CD4-positive, alpha-beta T cell treated with Interleukin-12 subunit alpha and Interleukin-12 subunit beta, for 1 hour (primary cell): ENCODE measurements around the gene ACER3.
"Not testable (repeated sequence)": the region's sequence is repeated elsewhere in the genome, so short reads cannot be mapped to it uniquely, and the experiment has no call there.

Experiments
- DNase-seq: peaks from one replicate; pipeline ENCODE4 v3.0.0-alpha.2; 2020

The ACER3 gene

GRCh38 chr11:76860539-76861475 lies at the start of gene ACER3:
Gene ACER3 (plus strand): TSS chr11:76860918. CDS start chr11:76860977, 59 bp downstream.
- DNase-seq = peak; percentile 87

DNA sequence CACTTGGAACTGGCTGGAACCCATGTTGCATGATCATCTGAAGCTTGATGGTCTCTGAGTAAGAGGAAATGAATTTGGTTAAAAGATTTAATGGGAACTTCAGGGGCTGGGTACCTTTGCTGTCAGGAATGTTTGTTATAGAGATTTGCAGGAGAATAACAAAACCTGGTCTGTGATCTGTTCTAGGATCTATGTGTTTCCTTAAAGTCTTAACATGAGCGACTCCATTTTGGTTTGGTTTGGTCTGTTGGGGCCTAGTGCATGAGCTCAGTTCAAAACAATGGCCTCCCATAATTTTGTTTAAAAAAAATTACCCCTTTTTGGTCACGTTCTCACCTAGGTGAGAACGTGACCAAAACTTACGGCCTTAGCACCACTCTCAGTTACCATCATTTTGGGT lies 49.5 kb upstream of the ACER3 start:
- no peak for DNase-seq

GRCh38 chr11:76814414-76814813 lies 46.3 kb upstream of the ACER3 start:
- no peak for DNase-seq

DNA sequence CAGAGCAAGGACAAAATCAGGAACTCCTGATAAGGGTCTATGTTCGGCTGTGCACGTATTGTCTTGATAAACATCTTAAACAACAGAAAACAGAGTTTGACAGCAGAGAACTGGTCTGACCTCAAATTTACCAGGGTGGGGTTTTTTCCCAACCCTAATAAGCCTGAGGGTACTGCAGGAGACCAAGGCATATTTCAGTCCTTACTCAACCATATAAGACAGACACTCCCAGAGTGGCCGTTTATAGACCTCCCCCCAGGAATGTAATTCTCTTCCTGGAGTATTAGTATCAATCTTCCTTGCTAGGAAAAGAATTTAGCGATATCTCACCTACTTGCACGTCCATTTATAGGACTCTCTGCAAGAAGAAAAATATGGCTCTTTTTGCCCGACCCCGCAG lies 45.0 kb upstream of the ACER3 start:
- not testable (repeated sequence) for DNase-seq

GRCh38 chr11:76820184-76820566 lies 40.5 kb upstream of the ACER3 start:
- no peak for DNase-seq

- DNase-seq = not testable (repeated sequence)
These were observed 39.3 kb upstream of the ACER3 start for GRCh38 chr11:76821396-76821795.

DNA sequence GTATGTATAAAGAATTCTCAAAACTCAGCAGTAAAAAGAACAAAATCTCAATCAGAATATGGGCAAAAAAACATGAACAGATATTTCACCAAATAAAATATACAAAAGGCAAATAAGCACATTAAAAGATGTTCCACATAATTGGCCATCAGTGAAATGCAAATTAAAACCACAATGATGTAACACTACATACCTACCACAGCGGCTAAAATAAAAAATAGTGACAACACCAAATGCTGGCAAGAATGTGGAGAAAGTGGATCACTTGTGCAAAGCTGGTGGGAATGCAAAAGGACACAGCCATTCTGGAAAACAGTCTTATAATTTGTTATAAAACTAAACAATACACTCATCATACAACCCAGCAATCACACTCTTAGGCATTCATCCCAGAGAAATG lies 38.3 kb upstream of the ACER3 start:
- no peak for DNase-seq

GRCh38 chr11:76823481-76824028 lies 37.2 kb upstream of the ACER3 start:
- no peak for DNase-seq

DNA sequence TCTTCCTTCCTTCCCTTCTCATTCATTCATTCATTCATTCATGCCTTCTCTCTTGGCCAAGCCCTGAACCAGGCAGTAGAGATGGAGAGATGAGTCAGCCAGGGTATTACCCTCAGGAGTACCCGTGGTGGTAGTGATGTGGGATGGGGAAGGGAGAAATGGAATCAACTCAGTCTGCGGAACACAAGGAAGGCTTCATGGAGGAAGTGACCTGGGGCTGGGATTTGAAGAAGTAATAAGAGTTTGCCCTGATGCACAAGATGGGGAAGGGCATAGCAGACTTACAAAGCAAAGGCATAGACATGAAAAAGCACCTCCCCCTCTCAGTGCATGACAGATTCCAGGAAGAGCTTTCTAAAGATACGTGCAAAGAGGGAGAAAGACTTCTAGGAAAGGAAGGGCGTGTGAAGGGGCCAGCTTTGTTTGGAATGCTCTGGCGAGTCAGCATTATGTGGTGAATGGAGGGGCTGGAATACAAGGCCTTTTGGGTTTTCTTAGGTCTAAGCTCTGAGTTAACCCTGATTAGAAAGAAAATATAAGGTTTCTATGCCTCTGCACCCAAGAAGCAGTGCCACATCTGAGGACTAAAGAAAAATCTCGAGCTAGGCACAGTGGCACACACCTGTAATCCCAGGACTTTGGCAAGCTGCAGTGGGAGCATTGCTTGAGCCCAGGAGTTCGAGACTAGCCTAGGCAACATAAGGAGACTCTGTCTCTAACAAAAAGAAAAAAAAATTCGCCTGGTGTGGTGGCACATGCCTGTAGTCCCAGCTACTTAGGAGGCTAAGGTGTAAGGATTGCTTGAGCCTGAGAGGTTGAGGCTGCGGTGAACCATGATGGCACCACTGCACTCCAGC lies 36.4 kb upstream of the ACER3 start:
- no peak for DNase-seq

DNA sequence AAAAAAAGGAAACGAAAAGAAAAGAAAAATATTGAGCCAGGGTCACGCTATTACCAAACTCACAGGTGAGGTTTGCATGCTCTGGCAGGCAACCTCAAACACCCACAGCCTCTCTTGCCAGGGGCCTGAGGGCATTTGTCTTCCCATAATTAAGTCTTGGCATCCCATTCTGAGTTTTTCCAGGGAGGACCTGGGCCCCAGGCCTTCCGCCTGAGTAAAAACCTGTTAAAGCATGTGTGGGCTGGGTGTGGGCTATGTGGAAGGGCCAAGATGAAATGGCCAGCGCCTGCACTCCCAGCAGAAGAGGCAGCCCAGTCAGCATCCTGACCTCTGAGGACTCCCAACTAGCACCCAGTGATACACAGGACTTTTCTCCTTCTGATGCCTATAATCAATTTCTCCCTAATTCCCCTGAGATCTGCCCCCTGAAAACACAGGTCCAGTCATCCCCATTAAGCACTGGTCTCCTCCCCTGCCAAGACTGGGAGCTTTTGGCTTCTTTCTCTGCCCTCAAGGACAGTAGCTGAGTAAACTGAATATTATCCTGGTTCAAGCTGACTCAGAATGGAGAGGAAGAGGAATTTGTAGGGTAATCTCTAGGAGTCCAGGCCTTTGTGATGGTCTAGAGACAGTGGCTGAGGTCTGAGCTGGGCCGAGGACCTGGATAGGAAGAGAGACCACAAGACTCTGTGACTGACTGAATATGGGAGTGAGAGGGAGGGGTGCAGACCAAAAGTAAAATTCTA lies 35.6 kb upstream of the ACER3 start:
- no peak for DNase-seq

- no peak for DNase-seq
These were observed 34.9 kb upstream of the ACER3 start for GRCh38 chr11:76825726-76826396.

GRCh38 chr11:76826508-76826907 lies 34.2 kb upstream of the ACER3 start:
- not testable (repeated sequence) for DNase-seq

- not testable (repeated sequence) for DNase-seq
These were observed 33.7 kb upstream of the ACER3 start for GRCh38 chr11:76827005-76827404.

DNA sequence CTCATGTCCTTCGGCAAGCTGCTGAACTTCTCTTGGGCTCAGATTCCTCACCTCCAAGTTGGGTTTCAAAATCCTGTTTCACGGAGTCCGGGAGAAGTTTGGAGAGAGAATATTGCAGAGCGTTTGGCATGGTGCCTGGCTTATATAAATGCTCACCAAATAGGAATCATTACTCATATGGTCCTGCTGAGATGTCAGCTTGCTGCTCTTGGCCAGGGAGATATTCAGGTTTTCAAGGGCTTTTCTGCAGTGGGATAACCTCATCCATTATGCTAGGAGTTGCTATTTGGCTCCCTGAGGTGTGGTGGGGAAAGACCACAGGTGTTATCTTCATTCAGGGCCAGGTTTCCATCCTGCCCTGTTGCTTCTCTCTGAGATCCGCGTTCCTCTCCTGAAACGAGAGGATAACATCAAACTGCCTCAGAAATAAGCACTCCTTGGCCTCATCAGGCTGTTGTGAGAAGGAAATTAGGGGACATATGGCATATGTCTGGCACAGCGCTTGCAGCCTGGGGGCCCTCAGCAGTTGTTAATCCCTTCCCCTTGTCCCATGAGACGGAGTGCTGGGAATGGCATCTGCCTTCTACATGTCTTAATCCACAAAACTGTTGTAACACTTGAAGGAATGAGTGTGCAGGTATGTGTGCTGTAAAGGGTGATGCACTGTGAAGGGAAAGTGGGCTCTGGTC lies 29.9 kb upstream of the ACER3 start:
- DNase-seq = no peak

GRCh38 chr11:76831686-76832310 lies 28.9 kb upstream of the ACER3 start:
- DNase-seq = no peak

- no peak for DNase-seq
These were observed 28.4 kb upstream of the ACER3 start for GRCh38 chr11:76832361-76832760.

- no peak for DNase-seq
These were observed 26.6 kb upstream of the ACER3 start for GRCh38 chr11:76834151-76834550.

DNA sequence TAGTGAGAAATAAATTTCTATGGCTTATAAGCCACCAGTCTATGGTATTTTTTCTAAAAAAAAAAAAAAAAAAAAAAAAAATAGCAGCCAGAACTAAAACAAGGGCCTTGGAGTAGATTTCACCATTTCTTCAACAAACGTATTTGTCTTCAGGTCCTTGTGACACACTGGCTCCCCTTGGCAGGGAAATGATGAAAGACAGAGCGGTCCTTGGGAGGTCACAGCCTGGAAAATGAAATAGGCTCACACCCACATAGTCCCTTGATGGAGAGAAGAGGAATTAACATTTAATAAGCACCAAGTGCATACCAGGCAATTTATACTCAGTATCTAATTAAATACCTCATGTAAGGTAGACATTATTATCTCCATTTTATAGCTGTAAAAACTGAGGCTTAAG lies 25.7 kb upstream of the ACER3 start:
- no peak for DNase-seq

- no peak for DNase-seq
These were observed 24.6 kb upstream of the ACER3 start for GRCh38 chr11:76835928-76836612.

GRCh38 chr11:76836613-76837291 lies 24.0 kb upstream of the ACER3 start:
- DNase-seq = no peak
